Inflammatory macrophage (primary cell): Measurements from ENCODE around the gene BTBD7.
A peak's percentile ranks its signal among the peaks of the same experiment; 100 is the strongest.
"Not testable (repeated sequence)": the region's sequence is repeated elsewhere in the genome, so short reads cannot be mapped to it uniquely, and the experiment has no call there.

Experiments used
- DNase-seq, 2 donors: peaks; one replicate each; pipeline ENCODE4 v3.0.0-alpha.2; 2020 to 2022

Gene BTBD7

GRCh38 chr14:93240678-93241000 lies 92.2 kb downstream of the BTBD7 start:
- no peak for DNase-seq

DNA sequence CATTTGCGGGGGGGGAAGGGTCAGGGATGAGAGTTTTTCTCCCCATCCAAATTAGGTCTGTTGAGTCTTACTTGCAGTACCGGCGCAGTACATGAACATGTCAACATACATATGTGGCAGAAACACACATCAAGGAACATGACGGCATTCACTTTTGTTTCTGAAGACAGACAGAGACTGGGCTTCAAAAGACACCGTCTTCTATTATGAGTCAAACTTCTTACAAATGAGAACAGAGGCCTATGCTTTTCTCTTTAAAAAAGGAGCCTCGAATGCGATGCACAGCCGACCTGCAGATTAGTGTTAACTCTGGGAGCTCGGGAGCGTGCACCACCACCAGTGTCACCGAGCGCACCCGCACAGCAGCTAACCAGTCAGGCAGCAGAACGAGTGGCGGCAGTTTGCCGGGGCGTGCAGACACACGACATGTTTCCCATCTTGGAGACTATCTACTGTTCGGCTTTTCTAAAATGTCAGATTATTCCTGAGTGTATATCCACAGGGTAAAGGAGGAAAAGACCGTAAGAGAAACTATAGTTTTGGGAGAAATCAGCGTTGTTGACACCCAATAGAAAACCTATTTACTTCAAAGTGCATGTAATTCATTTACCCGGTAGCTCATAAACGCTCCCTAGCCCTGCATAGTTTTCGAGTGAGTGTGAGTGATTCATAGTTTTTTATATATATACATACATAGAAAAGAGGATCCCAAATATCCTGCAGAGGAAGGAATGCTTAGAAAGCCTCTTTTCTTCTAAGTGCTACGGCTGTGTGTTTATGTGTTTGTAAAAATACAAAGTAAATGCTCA lies 92.8 kb downstream of the BTBD7 start:
- no peak for DNase-seq

DNA sequence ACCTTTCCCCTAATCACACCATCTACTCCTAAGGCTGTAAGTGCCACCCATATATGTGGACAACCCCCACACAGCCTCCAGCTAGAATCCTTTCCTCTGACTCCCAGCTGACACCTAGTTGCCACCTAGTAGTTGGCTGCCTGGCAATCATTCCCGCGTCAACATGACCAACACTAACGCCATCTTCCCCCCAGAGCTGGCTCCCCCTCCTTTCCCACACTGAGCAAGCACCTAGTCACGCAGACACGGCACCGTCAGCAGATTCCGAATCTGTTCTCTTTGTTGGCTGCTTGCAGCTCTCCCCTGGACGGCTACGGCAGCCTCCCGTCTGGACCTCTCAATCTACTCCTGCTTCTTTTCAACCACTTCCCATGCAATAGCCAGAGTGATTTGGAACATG lies 98.0 kb downstream of the BTBD7 start:
- DNase-seq, result no peak

DNA sequence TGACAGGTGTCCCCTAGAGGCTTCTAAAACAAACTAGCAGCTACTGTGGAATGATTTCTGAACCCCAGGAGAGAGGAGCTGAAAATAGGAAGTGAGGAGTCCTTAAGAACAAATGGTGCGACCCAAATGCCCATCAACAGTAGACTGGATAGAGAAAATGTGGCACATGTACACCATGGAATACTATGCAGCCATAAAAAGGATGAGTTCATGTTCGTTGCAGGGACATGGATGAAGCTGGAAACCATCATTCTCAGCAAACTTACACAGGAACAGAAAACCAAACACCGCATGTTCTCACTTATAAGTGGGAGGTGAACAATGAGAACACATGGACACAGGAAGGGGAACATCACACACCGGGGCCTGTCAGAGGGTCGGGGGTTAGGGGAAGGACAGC lies 99.8 kb downstream of the BTBD7 start:
- not testable (repeated sequence) for DNase-seq

DNA sequence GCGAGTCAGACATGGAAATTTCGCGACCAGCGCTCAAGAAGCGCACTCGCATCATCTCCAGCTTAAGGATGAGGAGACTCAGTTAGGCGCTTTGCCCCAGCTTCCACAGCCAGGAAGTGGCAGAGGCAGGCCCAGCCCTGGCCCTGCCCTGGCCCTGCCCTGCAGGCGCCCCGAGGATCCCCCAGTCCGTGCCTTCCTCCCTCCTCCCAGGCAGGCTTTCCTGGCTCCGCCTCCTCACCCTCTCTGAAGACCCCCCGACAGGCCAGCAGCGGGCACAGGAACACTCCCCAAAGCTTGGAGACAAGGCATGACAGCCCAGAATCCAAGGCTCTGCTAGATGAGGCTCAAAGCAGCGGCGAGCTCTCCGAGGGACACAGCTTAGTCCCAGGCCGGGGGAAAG lies 100.7 kb downstream of the BTBD7 start:
- no peak for DNase-seq

DNA sequence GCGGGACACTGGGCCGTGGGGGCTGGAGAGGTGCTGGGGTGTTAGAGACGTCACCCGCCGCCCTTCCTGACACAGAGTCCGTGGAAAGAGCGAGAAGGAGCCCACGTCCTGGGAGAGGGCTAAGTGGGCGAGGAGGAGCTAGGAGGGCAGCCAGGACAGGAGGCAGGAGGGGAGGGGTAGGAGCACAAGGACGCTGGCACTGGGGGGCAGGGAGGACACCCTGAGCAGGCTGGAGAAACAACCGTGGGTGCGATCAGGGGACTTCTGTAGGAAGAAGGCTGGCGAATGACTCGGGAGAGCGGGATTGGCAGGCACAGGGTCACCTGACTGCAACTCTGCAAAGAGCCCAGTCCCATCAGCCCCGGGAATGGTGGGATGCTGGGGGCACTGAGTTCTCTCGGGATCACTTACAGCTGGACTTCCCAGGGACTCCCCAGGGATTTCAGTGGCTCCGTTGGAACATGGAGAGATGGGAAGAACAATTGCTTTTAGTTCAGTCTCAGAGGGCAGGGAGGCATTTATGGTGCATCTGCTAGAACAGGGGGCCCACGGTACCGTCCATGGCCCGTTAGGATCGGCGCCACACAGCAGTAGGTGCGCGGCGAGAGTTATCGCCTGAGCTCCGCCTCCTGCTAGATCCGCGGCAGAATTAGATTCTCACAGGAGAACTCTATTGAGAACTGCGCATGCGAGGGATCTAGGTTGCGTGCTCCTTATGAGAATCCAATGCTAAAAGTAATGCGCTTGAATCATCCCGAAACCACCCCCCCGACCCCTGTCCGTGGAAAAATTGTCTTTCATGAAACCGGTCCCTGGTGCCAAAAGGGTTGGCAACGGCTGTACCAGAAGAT lies 101.5 kb downstream of the BTBD7 start:
- peak in 1 of 2 donors; percentile 45 for DNase-seq

DNA sequence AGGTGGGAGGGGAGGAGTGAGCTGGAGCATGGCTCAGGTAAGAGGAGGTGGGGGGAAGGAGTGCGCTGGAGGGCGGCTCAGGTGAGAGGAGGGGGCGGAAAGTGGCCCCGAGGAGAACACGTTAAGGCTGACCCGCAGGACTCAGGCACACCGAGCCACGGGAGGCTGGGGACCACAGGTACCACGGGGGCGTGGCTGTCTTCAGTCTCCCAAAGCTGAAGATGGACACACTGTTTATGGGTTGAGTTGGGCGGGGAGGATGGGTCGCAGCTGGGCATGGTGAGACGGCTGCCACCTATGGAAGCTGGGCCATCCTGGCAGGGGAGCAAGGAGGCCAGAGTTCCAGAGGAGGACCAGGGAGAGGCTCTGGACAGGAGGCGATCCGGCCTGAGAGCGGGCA lies 102.3 kb downstream of the BTBD7 start:
- DNase-seq, result no peak

DNA sequence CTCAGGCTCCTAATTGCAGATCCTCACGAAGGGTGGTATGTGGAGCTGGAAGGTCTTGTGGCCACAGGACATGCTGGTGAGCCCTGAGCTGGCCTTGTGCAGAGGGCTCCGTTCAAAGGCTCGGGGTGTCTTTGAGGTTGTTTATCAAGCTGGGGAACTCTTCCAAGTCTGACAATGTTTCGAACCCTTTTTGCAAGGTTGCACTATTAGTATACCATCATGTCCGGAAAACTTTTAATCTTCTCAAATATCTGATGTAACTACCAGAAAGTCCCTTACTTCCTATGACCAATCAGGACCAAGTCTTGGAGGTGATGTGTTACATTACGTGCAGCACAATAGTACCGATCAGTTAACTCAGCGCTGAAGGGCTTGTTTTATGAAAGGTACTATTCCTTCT lies 104.3 kb downstream of the BTBD7 start:
- DNase-seq, result no peak

DNA sequence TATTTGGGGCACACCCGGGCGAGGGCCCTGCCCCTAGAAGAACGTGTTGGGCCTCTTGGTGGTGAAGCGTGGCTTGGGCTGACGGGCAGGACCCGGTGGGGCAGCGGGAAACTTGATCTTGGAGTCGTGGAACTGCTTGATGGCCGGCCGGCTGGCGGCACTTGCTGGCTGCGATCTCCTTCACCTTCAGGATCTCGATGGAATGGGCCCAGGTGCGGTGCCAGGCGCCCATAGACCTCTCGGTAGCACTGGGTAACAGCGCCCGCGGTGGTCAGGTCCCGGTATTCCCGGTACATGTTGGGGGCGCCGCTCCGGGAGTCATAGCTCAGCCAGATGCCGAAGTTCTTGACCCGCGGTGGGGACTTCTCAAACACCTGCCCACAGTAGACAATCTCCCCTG lies 109.3 kb downstream of the BTBD7 start:
- no peak for DNase-seq

- no peak for DNase-seq
These were observed 112.3 kb downstream of the BTBD7 start for GRCh38 chr14:93220509-93220908.

- DNase-seq, result peak; percentile 52 to 66
These were observed 113.6 kb downstream of the BTBD7 start for GRCh38 chr14:93219103-93219726.

DNA sequence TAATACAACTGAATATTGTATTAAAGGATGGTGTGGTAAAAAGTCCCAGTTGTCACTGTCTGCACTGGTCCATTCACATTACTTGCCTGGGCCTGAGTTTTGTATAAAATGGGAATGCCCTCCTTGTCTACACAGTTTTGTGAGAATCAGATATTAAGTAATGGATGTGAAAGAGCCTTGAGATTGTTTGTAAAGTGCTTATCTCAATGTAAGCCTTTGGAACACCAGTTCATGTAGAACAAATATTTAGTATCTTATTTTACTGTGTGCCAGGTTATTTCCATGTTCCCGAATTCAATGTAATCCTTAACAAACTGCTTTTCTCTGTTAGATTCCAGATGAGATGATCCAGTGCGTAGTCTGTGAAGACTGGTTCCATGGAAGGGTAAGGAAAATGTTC lies 118.2 kb downstream of the BTBD7 start:
- no peak for DNase-seq

- DNase-seq, result no peak
These were observed 120.4 kb downstream of the BTBD7 start for GRCh38 chr14:93212432-93212831.

DNA sequence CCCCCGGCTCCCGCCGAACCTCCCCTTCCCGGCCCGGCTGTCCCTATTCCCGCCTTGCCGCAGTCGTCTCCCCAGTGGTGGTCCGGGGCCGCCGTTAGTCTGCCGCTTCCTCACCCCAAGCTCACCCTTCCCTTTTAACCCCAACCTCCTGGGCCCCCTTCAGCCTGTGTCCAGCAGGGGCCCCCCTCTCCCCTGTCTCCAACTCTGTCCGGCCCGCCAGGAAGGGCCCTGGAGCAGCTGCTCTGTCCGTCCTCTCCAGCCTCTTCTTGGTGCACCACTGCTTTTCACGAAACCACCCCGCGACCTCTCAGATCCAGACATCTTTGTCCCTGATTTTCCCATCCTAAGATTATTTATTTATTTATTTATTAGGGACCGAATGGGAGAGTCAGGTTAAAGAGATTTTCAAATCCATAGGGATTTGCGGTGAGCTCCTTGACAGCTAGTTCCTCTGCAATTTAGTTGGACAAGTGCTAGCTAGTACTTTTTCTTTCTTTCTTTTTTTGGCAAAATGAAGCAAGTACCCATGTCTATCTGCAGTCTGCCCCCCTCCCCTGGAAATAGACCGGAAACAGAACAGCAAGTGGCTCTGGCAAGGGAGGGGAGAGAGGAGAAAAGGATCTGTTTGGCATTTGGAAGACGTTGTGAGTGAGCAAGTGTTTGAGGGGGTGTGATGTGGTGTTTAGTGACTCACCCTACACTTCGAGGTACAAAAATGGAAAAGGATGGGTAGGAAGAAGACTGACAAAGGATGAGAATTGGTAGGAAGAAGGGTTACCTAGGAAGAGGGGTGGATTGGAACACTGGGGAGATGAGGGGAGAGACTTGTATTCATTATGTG lies 125.1 kb downstream of the BTBD7 start:
- peak; percentile 44 to 50 for DNase-seq

DNA sequence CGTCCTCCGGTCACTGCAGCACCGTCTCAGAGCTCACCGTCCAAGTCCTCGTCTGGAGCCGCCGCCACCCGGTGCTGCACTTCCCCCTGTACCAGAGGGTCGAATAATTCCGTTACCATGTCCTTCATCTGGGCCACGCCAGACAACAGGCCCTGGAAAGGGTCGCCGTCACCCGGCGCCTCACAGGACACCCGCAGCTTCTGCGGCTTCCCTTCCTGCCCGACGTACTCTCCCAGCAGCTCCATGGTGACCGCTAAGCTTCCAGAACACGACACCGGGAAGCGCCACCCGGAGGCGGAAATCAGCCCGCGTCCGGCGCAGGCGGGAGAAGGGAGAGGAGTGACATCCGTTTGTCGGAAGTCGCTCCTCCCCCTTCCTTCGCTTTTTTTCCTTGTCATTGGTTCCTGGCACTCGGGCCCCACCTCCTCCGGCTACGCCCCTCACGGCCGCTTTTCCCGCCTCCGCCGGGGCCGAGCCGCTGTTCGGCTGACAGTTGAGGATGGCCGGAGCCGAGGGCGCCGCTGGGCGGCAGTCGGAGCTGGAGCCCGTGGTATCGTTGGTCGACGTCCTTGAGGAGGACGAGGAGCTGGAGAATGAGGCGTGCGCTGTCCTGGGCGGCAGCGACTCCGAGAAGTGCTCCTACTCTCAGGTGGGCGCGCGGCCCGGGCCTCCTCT lies 125.9 kb downstream of the BTBD7 start, which contains the start of the genes GON7 and UBR7:
GON7 (minus strand) TSS at position 273 of the 675 bp plus-strand sequence; CDS start at position 245, 28 bp downstream.
UBR7 (plus strand) TSS at position 464 of the 675 bp plus-strand sequence; CDS start at position 500, 36 bp downstream.
- DNase-seq, result peak; percentile 98 to 99

DNA sequence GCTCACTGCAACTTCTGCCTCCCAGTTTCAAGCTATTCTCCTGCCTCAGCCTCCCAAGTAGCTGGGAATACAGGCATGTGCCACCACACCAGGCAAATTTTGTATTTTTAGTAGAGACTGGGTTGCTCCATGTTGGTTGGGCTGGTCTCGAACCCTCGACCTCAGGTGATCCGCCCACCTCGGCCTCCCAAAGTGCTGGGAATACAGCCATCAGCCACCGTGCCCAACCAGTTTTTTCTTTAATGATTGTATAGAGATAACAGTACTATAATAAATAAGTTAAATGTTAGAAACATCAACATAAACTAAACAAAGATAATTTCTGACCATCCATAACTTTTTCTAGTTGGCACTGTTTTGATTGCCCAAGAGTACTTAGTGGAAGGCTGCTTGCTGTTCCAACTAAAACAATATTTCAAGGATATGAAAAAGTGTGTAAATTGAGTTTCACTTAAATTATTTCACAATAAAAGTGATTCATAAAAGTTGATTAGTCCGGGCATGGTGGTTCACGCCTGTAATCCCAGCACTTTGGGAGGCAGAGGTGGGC lies 131.6 kb downstream of the BTBD7 start:
- DNase-seq, result no peak

DNA sequence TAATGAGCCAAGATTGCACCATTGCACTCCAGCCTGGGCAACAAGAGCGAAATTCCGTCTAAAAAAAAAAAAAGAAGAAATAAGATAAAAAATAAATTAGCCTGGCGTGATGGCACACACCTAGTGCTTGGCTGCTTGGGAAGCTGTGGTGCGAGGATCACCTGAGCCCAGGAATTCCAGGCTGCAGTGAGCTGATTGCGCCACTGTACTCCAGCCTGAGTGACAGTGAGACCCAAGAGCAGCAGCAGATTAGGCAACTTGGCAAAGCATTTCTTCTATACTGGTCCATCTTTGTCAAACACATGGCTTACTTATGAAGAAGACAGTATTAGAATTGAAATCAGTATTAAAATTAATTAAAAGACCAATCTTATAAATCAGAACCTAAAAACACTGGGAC lies 132.3 kb downstream of the BTBD7 start:
- DNase-seq, result no peak

GRCh38 chr14:93199031-93199430 lies 133.8 kb downstream of the BTBD7 start:
- DNase-seq, result no peak

- DNase-seq, result no peak
These were observed 137.4 kb downstream of the BTBD7 start for GRCh38 chr14:93195316-93195999.
